GM23338 (cell line): ENCODE data around the gene CTNND2. TPM values are rescaled to one million over a fixed set of nuclear protein-coding genes. Genes with fewer than 3 reads are reported as not detected.

Source experiments
- ATAC-seq: fragments of 200-7000 bp; cut with Tn5 transposase; 3 replicates; pipeline ENCODE4 v1.9.1; 2020
- DNase-seq: peaks from one replicate; pipeline ENCODE4 v3.0.0-alpha.2; 2015; ENCODE audit warnings: low spot score
- H2AFZ ChIP-seq: fragments of 200-600 bp; sonication (generic); 2 replicates; pipeline ENCODE4 v1.8.0; 2016; ENCODE audit warnings: antibody characterized with exemption, mild to moderate bottlenecking, moderate library complexity
- H3F3A ChIP-seq: fragments of 200-600 bp; sonication (generic); replicated peaks from 2 replicates; pipeline ENCODE4 v1.8.0; 2017; ENCODE audit warnings: antibody characterized with exemption, mixed run types, low read depth
- H3K27ac ChIP-seq: fragments of 200-600 bp; sonication (generic); 2 replicates; pipeline ENCODE4 v1.6.1; 2016; ENCODE audit warnings: low read depth
- H3K27me3 ChIP-seq: fragments of 200-600 bp; sonication (generic); 2 replicates; pipeline ENCODE4 v1.8.0; 2016; ENCODE audit warnings: mild to moderate bottlenecking, mixed run types, moderate library complexity; ENCODE audit not compliant: insufficient read depth
- H3K36me3 ChIP-seq: fragments of 200-600 bp; sonication (generic); 2 replicates; pipeline ENCODE4 v1.8.0; 2016; ENCODE audit warnings: mild to moderate bottlenecking; ENCODE audit not compliant: insufficient read depth
- H3K4me1 ChIP-seq: fragments of 200-600 bp; sonication (generic); 2 replicates; pipeline ENCODE4 v1.8.0; 2016; ENCODE audit warnings: mild to moderate bottlenecking, moderate library complexity; ENCODE audit not compliant: insufficient read depth
- H3K4me2 ChIP-seq: fragments of 200-600 bp; sonication (generic); 2 replicates; pipeline ENCODE4 v1.7.1; 2017; ENCODE audit warnings: mixed run types
- H3K4me3 ChIP-seq: fragments of 200-600 bp; sonication (generic); 2 replicates; pipeline ENCODE4 v1.6.1; 2016; ENCODE audit warnings: mixed run types
- H3K79me2 ChIP-seq: fragments of 200-600 bp; sonication (generic); replicated peaks from 2 replicates; pipeline ENCODE4 v1.8.0; 2017; ENCODE audit warnings: mild to moderate bottlenecking; ENCODE audit not compliant: insufficient read depth
- H3K9me2 ChIP-seq: fragments of 200-600 bp; sonication (generic); 2 replicates; pipeline ENCODE4 v1.8.0; 2017; ENCODE audit not compliant: insufficient read depth
- H4K20me1 ChIP-seq: fragments of 200-600 bp; sonication (generic); replicated peaks from 2 replicates; pipeline ENCODE4 v1.8.0; 2017; ENCODE audit warnings: mild to moderate bottlenecking; ENCODE audit not compliant: insufficient read depth
- H3K27ac Mint-ChIP-seq: 2 replicates; pipeline ENCODE4 v1.8.0; 2020; ENCODE audit warnings: inconsistent platforms, mild to moderate bottlenecking, moderate library complexity, mixed read lengths
- H3K27me3 Mint-ChIP-seq: 3 replicates; pipeline ENCODE4 v1.8.0; 2022; ENCODE audit warnings: low read depth, mild to moderate bottlenecking, moderate library complexity, mixed read lengths, inconsistent platforms; ENCODE audit not compliant: insufficient read depth, poor library complexity
- H3K36me3 Mint-ChIP-seq: 3 replicates; pipeline ENCODE4 v1.8.0; 2021; ENCODE audit warnings: low read depth, mild to moderate bottlenecking, inconsistent platforms, moderate library complexity, mixed read lengths
- H3K4me1 Mint-ChIP-seq: 3 replicates; pipeline ENCODE4 v1.8.0; 2020; ENCODE audit warnings: mild to moderate bottlenecking, inconsistent platforms, mixed read lengths
- H3K4me3 Mint-ChIP-seq: 3 replicates; pipeline ENCODE4 v1.8.0; 2021; ENCODE audit warnings: moderate library complexity, mild to moderate bottlenecking, inconsistent platforms, mixed read lengths
- H3K9me3 Mint-ChIP-seq: 3 replicates; pipeline ENCODE4 v1.8.0; 2020; ENCODE audit warnings: moderate library complexity, mild to moderate bottlenecking, inconsistent platforms, mixed read lengths
- CREB1 ChIP-seq: fragments of 250-450 bp; sonication (Bioruptor Pico); IDR thresholded peaks from 2 replicates; pipeline ENCODE4 v1.5.0; 2020; ENCODE audit warnings: low read depth, mild to moderate bottlenecking, moderate library complexity
- EZH2 ChIP-seq: fragments of 200-600 bp; sonication (generic); IDR thresholded peaks from one replicate; pipeline ENCODE4 v1.8.0; 2017; ENCODE audit warnings: antibody characterized with exemption, mild to moderate bottlenecking, low read depth; ENCODE audit not compliant: unreplicated experiment
- NANOG ChIP-seq: IDR thresholded peaks from 2 replicates; pipeline ENCODE4 v1.6.1; 2016; ENCODE audit warnings: antibody characterized with exemption, borderline replicate concordance
- POLR2AphosphoS5 ChIP-seq: IDR thresholded peaks from 2 replicates; pipeline ENCODE4 v1.6.1; 2016; ENCODE audit warnings: antibody characterized with exemption, low read depth
- ZNF462 ChIP-seq: fragments of 250-450 bp; sonication (Bioruptor Pico); IDR thresholded peaks from 2 replicates; pipeline ENCODE4 v1.5.0; 2020; ENCODE audit warnings: mild to moderate bottlenecking, moderate library complexity
- polyA plus RNA-seq: library from polyadenylated mRNA; unstranded; fragments of >200 nt; fragmentation: Nextera tagmentation; extraction: Ambion mirVana; gene quantifications from 2 replicates; pipeline ENCODE4 v1.2.1, GENCODE V29; 2016
- total RNA-seq: library from RNA; depleted of rRNA; stranded (reverse); fragments of >200 nt; shearing (Covaris generic); gene quantifications from 2 replicates; pipeline ENCODE4 v1.2.3, GENCODE V29; 2014

The CTNND2 gene
- total and polyA plus RNA-seq, 2 experiments from 2014 or later, result 5.1 to 7.0 TPM

GRCh38 chr5:11386398-11386797 lies 517.8 kb downstream of the CTNND2 start:
- Histone ChIP-seq H2AFZ (no peak overlapping the region), H3K27ac (no peak overlapping the region), H3K4me1 (peaks cover 13% of the 10 kb centered on the region; the same call in 1 of the 2 replicates), H4K20me1 (no peaks in the 10 kb centered on the region), H3F3A (no peaks in the 10 kb centered on the region), H3K4me3 (peak overlapping the region; percentile 11; the same call in 1 of the 2 replicates), H3K9me2 (no peaks in the 10 kb centered on the region), H3K36me3 (no peaks in the 10 kb centered on the region), H3K4me2 (peak overlapping the region; percentile 37; the same call in 1 of the 2 replicates), H3K79me2 (no peaks in the 10 kb centered on the region), H3K27me3 (peaks cover 40% of the 10 kb centered on the region)
- no peak for DNase-seq
- H3K9me3 Mint-ChIP-seq, result no peaks in the 10 kb centered on the region
- no peak overlapping the region for H3K27ac Mint-ChIP-seq
- no peaks in the 10 kb centered on the region; the same call in 2 of the 3 replicates for H3K36me3 Mint-ChIP-seq
- TF ChIP-seq ZNF462 (no peak), NANOG (no peak)
- H3K4me1 Mint-ChIP-seq, result peaks cover 22% of the 10 kb centered on the region
- no peak for ATAC-seq
- H3K27me3 Mint-ChIP-seq, result peaks cover 40% of the 10 kb centered on the region
- peak overlapping the region; percentile 67 for H3K4me3 Mint-ChIP-seq

- H3F3A ChIP-seq, result no peaks in the 10 kb centered on the region
- ATAC-seq, result peak; percentile 82
- H3K79me2 ChIP-seq, result no peaks in the 10 kb centered on the region
- H3K4me1 ChIP-seq, result peaks cover 13% of the 10 kb centered on the region; the same call in 1 of the 2 replicates
- Mint-ChIP-seq H3K4me1 (peaks cover 22% of the 10 kb centered on the region), H3K36me3 (no peaks in the 10 kb centered on the region; the same call in 2 of the 3 replicates), H3K27me3 (peaks cover 40% of the 10 kb centered on the region), H3K27ac (no peak overlapping the region), H3K9me3 (no peaks in the 10 kb centered on the region), H3K4me3 (peak overlapping the region; percentile 67)
- no peak overlapping the region for H2AFZ ChIP-seq
- H3K4me3 ChIP-seq, result peak overlapping the region; percentile 47
- no peaks in the 10 kb centered on the region for H4K20me1 ChIP-seq
- peaks cover 40% of the 10 kb centered on the region for H3K27me3 ChIP-seq
- no peaks in the 10 kb centered on the region for H3K36me3 ChIP-seq
- H3K4me2 ChIP-seq, result peak overlapping the region; percentile 74
- H3K27ac ChIP-seq, result no peak overlapping the region
- DNase-seq, result peak; percentile 93
- no peaks in the 10 kb centered on the region for H3K9me2 ChIP-seq
- TF ChIP-seq POLR2AphosphoS5 (no peak), NANOG (peak; percentile 89), CREB1 (CRISPR knock-in tag) (peak; percentile 41; the same call in 1 of the 2 replicates), EZH2 (no peak), ZNF462 (peak; percentile 98)
Measured at GRCh38 chr5:11385901-11386293, 518.3 kb downstream of the CTNND2 start.
